AG04450 (cell line): ENCODE results near the gene ACTG1. TPM values are rescaled to one million over a fixed set of nuclear protein-coding genes. Genes with fewer than 3 reads are reported as not detected.

ENCODE experiments used
- CTCF ChIA-PET: fragments of 300-600, 350-600 bp; formaldehyde crosslinking; extraction: SDS; loops from one replicate; lab custom pipeline; 2022; ENCODE audit warnings: antibody characterized with exemption, inconsistent platforms; lab: Charles Lee
- POLR2A ChIA-PET: fragments of 350-600 bp; formaldehyde crosslinking; extraction: SDS; loops from one replicate; lab custom pipeline; 2021; ENCODE audit warnings: antibody characterized with exemption, inconsistent platforms; lab: Yijun Ruan, JAX
- DNase-seq: peaks from one replicate; pipeline ENCODE4 v3.0.0-alpha.2; 2011; ENCODE audit warnings: low read depth, low spot score
- H3K27ac ChIP-seq: one replicate; pipeline ENCODE4 v1.5.1; 2012; ENCODE audit warnings: low read depth, low read length, control low read depth
- H3K27me3 ChIP-seq: one replicate; pipeline ENCODE4 v1.6.0; 2012; ENCODE audit warnings: low read length; ENCODE audit not compliant: control insufficient read depth, insufficient read depth
- H3K4me3 ChIP-seq: 2 replicates; pipeline ENCODE4 v1.5.1; 2011; ENCODE audit warnings: mild to moderate bottlenecking, low read depth, low read length, control low read depth
- H3K9me3 ChIP-seq: 2 replicates; pipeline ENCODE4 v1.5.1; 2012; ENCODE audit warnings: low read length; ENCODE audit not compliant: control insufficient read depth, insufficient read depth
- polyA plus RNA-seq: library from polyadenylated mRNA; depleted of rRNA; stranded (reverse); fragments of >200 nt; gene quantifications from 2 replicates; pipeline ENCODE4 v1.2.3, GENCODE V29; 2011
- TF ChIP-seq, protein P1 (sequence below): IDR thresholded peaks from 2 replicates; pipeline ENCODE4 v1.5.1; 2011; ENCODE audit warnings: low read depth, low read length, control low read depth, inconsistent platforms

The ACTG1 gene
- polyA plus RNA-seq, 1 experiment, result 2,721 TPM

GRCh38 chr17:81542431-81543338 lies 30.1 kb upstream of the ACTG1 start:
- POLR2A ChIA-PET, result no interaction called here
- CTCF ChIA-PET, result interaction anchor here (1.0 kb wide), 1 partner anchor 59 kb away, joined by 3 read pairs; no protein-coding TSS in a partner anchor
- no peak overlapping the region for H3K27ac ChIP-seq
- H3K27me3 ChIP-seq, result no peaks in the 10 kb centered on the region
- H3K4me3 ChIP-seq, result no peak overlapping the region
- no peaks in the 10 kb centered on the region; the same call in 1 of the 2 replicates for H3K9me3 ChIP-seq
- DNase-seq, result no peak
- TF ChIP-seq, protein P1, sequence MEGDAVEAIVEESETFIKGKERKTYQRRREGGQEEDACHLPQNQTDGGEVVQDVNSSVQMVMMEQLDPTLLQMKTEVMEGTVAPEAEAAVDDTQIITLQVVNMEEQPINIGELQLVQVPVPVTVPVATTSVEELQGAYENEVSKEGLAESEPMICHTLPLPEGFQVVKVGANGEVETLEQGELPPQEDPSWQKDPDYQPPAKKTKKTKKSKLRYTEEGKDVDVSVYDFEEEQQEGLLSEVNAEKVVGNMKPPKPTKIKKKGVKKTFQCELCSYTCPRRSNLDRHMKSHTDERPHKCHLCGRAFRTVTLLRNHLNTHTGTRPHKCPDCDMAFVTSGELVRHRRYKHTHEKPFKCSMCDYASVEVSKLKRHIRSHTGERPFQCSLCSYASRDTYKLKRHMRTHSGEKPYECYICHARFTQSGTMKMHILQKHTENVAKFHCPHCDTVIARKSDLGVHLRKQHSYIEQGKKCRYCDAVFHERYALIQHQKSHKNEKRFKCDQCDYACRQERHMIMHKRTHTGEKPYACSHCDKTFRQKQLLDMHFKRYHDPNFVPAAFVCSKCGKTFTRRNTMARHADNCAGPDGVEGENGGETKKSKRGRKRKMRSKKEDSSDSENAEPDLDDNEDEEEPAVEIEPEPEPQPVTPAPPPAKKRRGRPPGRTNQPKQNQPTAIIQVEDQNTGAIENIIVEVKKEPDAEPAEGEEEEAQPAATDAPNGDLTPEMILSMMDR, result no peak

DNA sequence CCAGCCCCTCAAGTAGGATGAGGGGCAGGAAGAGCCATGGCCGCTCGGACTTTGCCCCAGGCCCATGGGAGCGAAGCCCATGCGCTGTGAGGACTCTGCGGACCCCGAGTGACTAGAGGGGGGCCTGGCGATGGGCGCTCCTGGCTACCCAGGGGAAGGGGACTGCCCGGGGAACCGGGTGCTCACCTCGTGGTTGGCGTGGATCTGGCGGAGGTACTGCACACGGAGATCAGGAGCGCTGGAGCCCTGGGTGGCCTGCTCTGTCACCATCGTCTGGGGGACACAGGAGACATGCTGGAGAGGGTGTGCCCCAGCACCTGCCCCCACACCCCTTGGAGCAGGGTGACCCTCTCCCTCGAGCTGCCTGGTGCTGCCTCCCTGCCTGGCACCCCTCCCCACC lies 28.5 kb upstream of the ACTG1 start:
- DNase-seq, result no peak
- Histone ChIP-seq H3K27me3 (peaks cover 4% of the 10 kb centered on the region), H3K9me3 (no peaks in the 10 kb centered on the region; the same call in 1 of the 2 replicates), H3K27ac (no peak overlapping the region), H3K4me3 (no peak overlapping the region)
- TF ChIP-seq, protein P1, result no peak
- CTCF ChIA-PET, result interaction anchor here (0.9 kb wide), 1 partner anchor 20 kb away, joined by 4 read pairs; no protein-coding TSS in a partner anchor
- POLR2A ChIA-PET, result no interaction called here

DNA sequence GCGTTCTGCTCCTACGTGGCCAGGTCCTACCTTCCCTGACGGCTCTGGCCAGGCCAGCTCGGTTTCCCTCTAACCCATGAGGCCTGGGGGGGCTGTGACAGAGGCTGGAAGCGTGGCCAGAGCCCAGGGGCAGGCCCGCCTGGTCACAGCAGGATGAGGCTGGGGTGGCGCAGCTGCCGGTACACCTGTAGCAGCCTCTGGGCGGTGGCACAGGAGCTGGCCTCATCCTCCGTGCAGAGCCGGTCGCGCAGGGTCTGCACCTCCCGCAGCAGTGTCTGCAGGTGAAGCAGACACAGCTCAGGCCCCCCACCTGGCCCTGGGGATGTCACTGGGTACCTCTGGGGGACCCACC lies 28.1 kb upstream of the ACTG1 start:
- peaks cover 7% of the 10 kb centered on the region for H3K27me3 ChIP-seq
- ChIA-PET POLR2A (interaction anchor here (0.7 kb wide), 1 partner anchor 29 kb away, joined by 3 read pairs; no protein-coding TSS in a partner anchor), CTCF (interaction anchor here (0.9 kb wide), 1 partner anchor 20 kb away, joined by 4 read pairs; no protein-coding TSS in a partner anchor)
- no peaks in the 10 kb centered on the region; the same call in 1 of the 2 replicates for H3K9me3 ChIP-seq
- no peak overlapping the region for H3K4me3 ChIP-seq
- TF ChIP-seq, protein P1, result no peak
- no peak for DNase-seq
- H3K27ac ChIP-seq, result no peak overlapping the region

- CTCF ChIA-PET, result interaction anchor here (0.9 kb wide), 1 partner anchor 21 kb away, joined by 4 read pairs; no protein-coding TSS in a partner anchor
- Histone ChIP-seq H3K27ac (no peak overlapping the region), H3K4me3 (no peak overlapping the region), H3K27me3 (peaks cover 7% of the 10 kb centered on the region), H3K9me3 (no peaks in the 10 kb centered on the region; the same call in 1 of the 2 replicates)
- no peak for DNase-seq
- POLR2A ChIA-PET, result interaction anchor here (0.7 kb wide), 1 partner anchor 28 kb away, joined by 3 read pairs; no protein-coding TSS in a partner anchor
- TF ChIP-seq, protein P1, result no peak
These were observed 27.5 kb upstream of the ACTG1 start for GRCh38 chr17:81539961-81540675.
